HG03159 (cell line): Measurements from ENCODE around the gene EML4.

Experiments
- ATAC-seq: cut with Tn5 transposase; IDR thresholded peaks from one replicate; pipeline ENCODE4 v1.9.1; 2021; ENCODE audit warnings: mild to moderate bottlenecking, moderate library complexity; ENCODE audit not compliant: unreplicated experiment

The EML4 gene

GRCh38 chr2:42298996-42299754 is 130.0 kb downstream of the EML4 start:
- ATAC-seq, result no peak

- ATAC-seq, result no peak
These were observed 131.4 kb downstream of the EML4 start for GRCh38 chr2:42300527-42300926.

GRCh38 chr2:42303252-42303651 is 134.1 kb downstream of the EML4 start:
- no peak for ATAC-seq

- no peak for ATAC-seq
These were observed 135.0 kb downstream of the EML4 start for GRCh38 chr2:42304059-42304713.

GRCh38 chr2:42307180-42307579 is 138.0 kb downstream of the EML4 start:
- ATAC-seq, result no peak

- ATAC-seq, result no peak
These were observed 140.2 kb downstream of the EML4 start for GRCh38 chr2:42309366-42309765.

GRCh38 chr2:42310007-42310515 is 140.9 kb downstream of the EML4 start:
- ATAC-seq, result no peak

- ATAC-seq, result no peak
These were observed 143.0 kb downstream of the EML4 start for GRCh38 chr2:42312106-42312505.

GRCh38 chr2:42314892-42315468 is 145.8 kb downstream of the EML4 start:
- ATAC-seq, result no peak

- ATAC-seq, result no peak
These were observed 146.8 kb downstream of the EML4 start for GRCh38 chr2:42315844-42316470.

GRCh38 chr2:42316910-42317309 is 147.8 kb downstream of the EML4 start:
- ATAC-seq, result no peak

GRCh38 chr2:42317486-42317885 is 148.3 kb downstream of the EML4 start:
- ATAC-seq, result no peak

GRCh38 chr2:42317945-42318344 is 148.8 kb downstream of the EML4 start:
- no peak for ATAC-seq

GRCh38 chr2:42319265-42319664 is 150.1 kb downstream of the EML4 start:
- ATAC-seq, result no peak

GRCh38 chr2:42321452-42322064 is 152.4 kb downstream of the EML4 start:
- ATAC-seq, result no peak

GRCh38 chr2:42324244-42324643 is 155.1 kb downstream of the EML4 start:
- ATAC-seq, result no peak

- ATAC-seq, result no peak
These were observed 155.8 kb downstream of the EML4 start for GRCh38 chr2:42324949-42325348.

- no peak for ATAC-seq
These were observed 156.5 kb downstream of the EML4 start for GRCh38 chr2:42325609-42326008.

- ATAC-seq, result no peak
These were observed 158.0 kb downstream of the EML4 start for GRCh38 chr2:42327125-42327524.

GRCh38 chr2:42328148-42328833 is 159.1 kb downstream of the EML4 start:
- no peak for ATAC-seq

- ATAC-seq, result no peak
These were observed 159.8 kb downstream of the EML4 start for GRCh38 chr2:42328923-42329322.
